Esophagus muscularis mucosa (tissue), 4 donors: ENCODE results near the gene ODF2.
A peak's percentile ranks its signal among the peaks of the same experiment; 100 is the strongest.

ENCODE experiments used
- EP300 ChIP-seq: sonication (generic); formaldehyde crosslinking; IDR thresholded peaks from one replicate; pipeline ENCODE4 v1.6.1; 2017; ENCODE audit warnings: antibody characterized with exemption
- POLR2A ChIP-seq: fragments of 450-650 bp; IDR thresholded peaks from one replicate; pipeline ENCODE4 v1.6.1; 2017; ENCODE audit warnings: antibody characterized with exemption, moderate library complexity, mild to moderate bottlenecking, low read depth
- POLR2AphosphoS5 ChIP-seq, 2 donors: sonication (generic); formaldehyde crosslinking; IDR thresholded peaks; one replicate each; pipeline ENCODE4 v1.6.1; 2017; ENCODE audit warnings: antibody characterized with exemption in 2 of 2
- TF ChIP-seq, protein P1 (sequence below), 3 experiments: fragments of 200-600 bp in 2 of 3; fragments of 450-650 bp in 1 of 3; sonication (generic) in 2 of 3; IDR thresholded peaks; one replicate each; pipeline ENCODE4 v1.5.1; 2017 to 2019; ENCODE audit warnings: antibody characterized with exemption in 3 of 3, mild to moderate bottlenecking in 2 of 3, moderate library complexity in 1 of 3

GRCh38 chr9:128455849-128456612 is at the start of gene ODF2:
- TF ChIP-seq, protein P1, sequence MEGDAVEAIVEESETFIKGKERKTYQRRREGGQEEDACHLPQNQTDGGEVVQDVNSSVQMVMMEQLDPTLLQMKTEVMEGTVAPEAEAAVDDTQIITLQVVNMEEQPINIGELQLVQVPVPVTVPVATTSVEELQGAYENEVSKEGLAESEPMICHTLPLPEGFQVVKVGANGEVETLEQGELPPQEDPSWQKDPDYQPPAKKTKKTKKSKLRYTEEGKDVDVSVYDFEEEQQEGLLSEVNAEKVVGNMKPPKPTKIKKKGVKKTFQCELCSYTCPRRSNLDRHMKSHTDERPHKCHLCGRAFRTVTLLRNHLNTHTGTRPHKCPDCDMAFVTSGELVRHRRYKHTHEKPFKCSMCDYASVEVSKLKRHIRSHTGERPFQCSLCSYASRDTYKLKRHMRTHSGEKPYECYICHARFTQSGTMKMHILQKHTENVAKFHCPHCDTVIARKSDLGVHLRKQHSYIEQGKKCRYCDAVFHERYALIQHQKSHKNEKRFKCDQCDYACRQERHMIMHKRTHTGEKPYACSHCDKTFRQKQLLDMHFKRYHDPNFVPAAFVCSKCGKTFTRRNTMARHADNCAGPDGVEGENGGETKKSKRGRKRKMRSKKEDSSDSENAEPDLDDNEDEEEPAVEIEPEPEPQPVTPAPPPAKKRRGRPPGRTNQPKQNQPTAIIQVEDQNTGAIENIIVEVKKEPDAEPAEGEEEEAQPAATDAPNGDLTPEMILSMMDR (IDR thresholded peaks at IDR 0.05) = no peak
- TF ChIP-seq POLR2A (no peak), POLR2AphosphoS5 (IDR thresholded peaks at IDR 0.05) (peak; percentile 74 to 76), EP300 (no peak)
